ENCODE results near the gene SFMBT1.

SFMBT1 gene

GRCh38 chr3:53073553-53074365 lies 27.9 kb upstream of the SFMBT1 start:
- no peak for DNase-seq (ENCODE audit: insufficient read length, low spot score)
- no peak for TF ChIP-seq CTCF (IDR thresholded peaks at IDR 0.05; ENCODE audit: insufficient read depth, missing control alignments)
- no peak for FAIRE-seq

- no peak for FAIRE-seq
Measured at GRCh38 chr3:53072653-53073552, 27.0 kb upstream of the SFMBT1 start.

GRCh38 chr3:53071882-53072431 lies 26.1 kb upstream of the SFMBT1 start:
- no peak for TF ChIP-seq CTCF (IDR thresholded peaks at IDR 0.05; ENCODE audit: insufficient read depth, missing control alignments)
- DNase-seq (ENCODE audit: insufficient read length, low spot score) = no peak
- FAIRE-seq = no peak

More at GRCh38 chr3:53072653-53073552, 27.0 kb upstream of the SFMBT1 start:
- peak; percentile 81 for TF ChIP-seq CTCF (IDR thresholded peaks at IDR 0.05; ENCODE audit: insufficient read depth, missing control alignments)
- peak; percentile 72 for DNase-seq (ENCODE audit: insufficient read length, low spot score)

- FAIRE-seq (no peak), DNase-seq (ENCODE audit: insufficient read length, low spot score) (no peak)
- no peak for TF ChIP-seq CTCF (IDR thresholded peaks at IDR 0.05; ENCODE audit: insufficient read depth, missing control alignments)
Measured at GRCh38 chr3:53069422-53070068, 23.7 kb upstream of the SFMBT1 start.

- TF ChIP-seq CTCF (IDR thresholded peaks at IDR 0.05; ENCODE audit: insufficient read depth, missing control alignments) = no peak
- FAIRE-seq = no peak
- no peak for DNase-seq (ENCODE audit: insufficient read length, low spot score)
Measured at GRCh38 chr3:53068176-53068575, 22.3 kb upstream of the SFMBT1 start.

GRCh38 chr3:53067567-53067966 lies 21.7 kb upstream of the SFMBT1 start:
- DNase-seq (ENCODE audit: insufficient read length, low spot score) (no peak), FAIRE-seq (no peak)
- TF ChIP-seq CTCF (IDR thresholded peaks at IDR 0.05; ENCODE audit: insufficient read depth, missing control alignments) = no peak
